ENCODE data around the gene WFIKKN1.

The WFIKKN1 gene

GRCh38 chr16:640614-641013 is 9.8 kb downstream of the WFIKKN1 start:
- Histone ChIP-seq H3K27ac (ENCODE audit: extremely low read depth, low read depth, low read length) (0 out of 2 replicates have a peak overlapping the region, but pooled peaks have one; percentile 5), H3K4me1 (ENCODE audit: control insufficient read depth, insufficient read depth, low read length) (peaks cover 6% of the 10 kb centered on the region; the same call in 1 of the 2 replicates), H3K9me3 (ENCODE audit: control insufficient read depth, insufficient read depth, low read depth, low read length) (no peaks in the 10 kb centered on the region), H3K4me3 (ENCODE audit: low read depth, low read length) (no peak overlapping the region), H3K36me3 (ENCODE audit: control insufficient read depth in 2 of 2, insufficient read depth in 1 of 2, low read length in 2 of 2) (no peaks in the 10 kb centered on the region; a peak in 1 of 3 replicates)
- peak; percentile 92 for TF ChIP-seq GLIS1 (tag by site-specific recombination; IDR thresholded peaks at IDR 0.05)
- no peak for TF ChIP-seq KLF16 (tag by site-specific recombination; IDR thresholded peaks at IDR 0.05)
- POLR2A ChIA-PET, result interaction anchor here (0.7 kb wide), 1 partner anchor 1337 kb away, joined by 4 read pairs; no protein-coding TSS in a partner anchor
- CTCF ChIA-PET, result no interaction called here

DNA sequence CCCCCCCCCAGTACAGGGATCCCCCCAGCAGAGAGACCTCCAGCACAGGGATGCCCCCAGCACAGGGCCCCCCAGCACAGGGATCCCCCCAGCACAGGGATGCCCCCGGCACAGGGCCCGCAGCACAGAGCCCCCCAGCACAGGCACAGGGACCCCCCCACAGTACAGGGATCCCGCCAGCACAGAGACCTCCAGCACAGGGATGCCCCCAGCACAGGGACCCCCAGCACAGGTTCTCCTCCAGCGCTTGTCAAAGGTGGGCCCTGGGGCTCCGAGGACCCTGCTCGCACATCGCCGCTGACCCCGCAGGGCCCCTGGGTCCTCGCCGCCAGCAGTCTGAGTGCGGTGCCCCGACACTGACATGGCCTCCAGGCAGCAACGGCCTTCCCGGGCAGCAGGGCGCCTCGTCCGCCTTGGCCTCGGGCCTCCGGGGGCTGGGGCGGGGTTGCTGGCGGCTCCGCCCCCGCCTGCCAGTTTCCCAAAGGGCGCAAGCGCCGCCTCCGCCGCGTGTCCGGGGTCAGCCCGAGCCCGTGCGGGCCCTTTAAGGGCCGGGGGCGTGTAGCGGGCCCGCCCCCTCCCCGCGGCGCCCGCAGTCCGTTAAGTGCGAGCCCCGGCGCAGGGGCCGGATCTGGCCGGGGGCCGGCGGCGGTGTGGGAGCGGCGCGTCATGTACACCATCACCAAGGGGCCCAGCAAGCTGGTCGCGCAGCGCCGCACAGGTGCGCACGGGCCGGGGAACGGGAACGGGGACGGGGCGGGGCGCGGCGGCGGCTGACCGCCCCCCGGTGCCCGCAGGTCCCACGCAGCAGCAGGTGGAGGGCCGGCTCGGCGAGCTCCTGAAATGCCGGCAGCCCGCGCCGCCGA is 10.8 kb downstream of the WFIKKN1 start, which contains the start of gene MCRIP2:
TSS of gene MCRIP2 (plus strand) at position 503 of the 863 bp plus-strand sequence. CDS start at position 667, 164 bp downstream.
- ChIA-PET POLR2A (no interaction called here), CTCF (no interaction called here)
- Histone ChIP-seq H3K36me3 (ENCODE audit: control insufficient read depth in 2 of 2, insufficient read depth in 1 of 2, low read length in 2 of 2) (no peaks in the 10 kb centered on the region; a peak in 1 of 3 replicates), H3K9me3 (ENCODE audit: control insufficient read depth, insufficient read depth, low read depth, low read length) (no peaks in the 10 kb centered on the region), H3K27ac (ENCODE audit: extremely low read depth, low read depth, low read length) (peak within 1 kb of the TSS; percentile 66; the same call in 1 of the 2 replicates), H3K4me1 (ENCODE audit: control insufficient read depth, insufficient read depth, low read length) (peaks cover 8% of the 10 kb centered on the region; the same call in 1 of the 2 replicates), H3K4me3 (ENCODE audit: low read depth, low read length) (peak within 1 kb of the TSS; percentile 52)
- TF ChIP-seq ZXDB (tag by site-specific recombination; IDR thresholded peaks at IDR 0.05), result peak; percentile 74
- no peak for TF ChIP-seq ZSCAN5A (tag by site-specific recombination; IDR thresholded peaks at IDR 0.05)
- TF ChIP-seq, protein P1, sequence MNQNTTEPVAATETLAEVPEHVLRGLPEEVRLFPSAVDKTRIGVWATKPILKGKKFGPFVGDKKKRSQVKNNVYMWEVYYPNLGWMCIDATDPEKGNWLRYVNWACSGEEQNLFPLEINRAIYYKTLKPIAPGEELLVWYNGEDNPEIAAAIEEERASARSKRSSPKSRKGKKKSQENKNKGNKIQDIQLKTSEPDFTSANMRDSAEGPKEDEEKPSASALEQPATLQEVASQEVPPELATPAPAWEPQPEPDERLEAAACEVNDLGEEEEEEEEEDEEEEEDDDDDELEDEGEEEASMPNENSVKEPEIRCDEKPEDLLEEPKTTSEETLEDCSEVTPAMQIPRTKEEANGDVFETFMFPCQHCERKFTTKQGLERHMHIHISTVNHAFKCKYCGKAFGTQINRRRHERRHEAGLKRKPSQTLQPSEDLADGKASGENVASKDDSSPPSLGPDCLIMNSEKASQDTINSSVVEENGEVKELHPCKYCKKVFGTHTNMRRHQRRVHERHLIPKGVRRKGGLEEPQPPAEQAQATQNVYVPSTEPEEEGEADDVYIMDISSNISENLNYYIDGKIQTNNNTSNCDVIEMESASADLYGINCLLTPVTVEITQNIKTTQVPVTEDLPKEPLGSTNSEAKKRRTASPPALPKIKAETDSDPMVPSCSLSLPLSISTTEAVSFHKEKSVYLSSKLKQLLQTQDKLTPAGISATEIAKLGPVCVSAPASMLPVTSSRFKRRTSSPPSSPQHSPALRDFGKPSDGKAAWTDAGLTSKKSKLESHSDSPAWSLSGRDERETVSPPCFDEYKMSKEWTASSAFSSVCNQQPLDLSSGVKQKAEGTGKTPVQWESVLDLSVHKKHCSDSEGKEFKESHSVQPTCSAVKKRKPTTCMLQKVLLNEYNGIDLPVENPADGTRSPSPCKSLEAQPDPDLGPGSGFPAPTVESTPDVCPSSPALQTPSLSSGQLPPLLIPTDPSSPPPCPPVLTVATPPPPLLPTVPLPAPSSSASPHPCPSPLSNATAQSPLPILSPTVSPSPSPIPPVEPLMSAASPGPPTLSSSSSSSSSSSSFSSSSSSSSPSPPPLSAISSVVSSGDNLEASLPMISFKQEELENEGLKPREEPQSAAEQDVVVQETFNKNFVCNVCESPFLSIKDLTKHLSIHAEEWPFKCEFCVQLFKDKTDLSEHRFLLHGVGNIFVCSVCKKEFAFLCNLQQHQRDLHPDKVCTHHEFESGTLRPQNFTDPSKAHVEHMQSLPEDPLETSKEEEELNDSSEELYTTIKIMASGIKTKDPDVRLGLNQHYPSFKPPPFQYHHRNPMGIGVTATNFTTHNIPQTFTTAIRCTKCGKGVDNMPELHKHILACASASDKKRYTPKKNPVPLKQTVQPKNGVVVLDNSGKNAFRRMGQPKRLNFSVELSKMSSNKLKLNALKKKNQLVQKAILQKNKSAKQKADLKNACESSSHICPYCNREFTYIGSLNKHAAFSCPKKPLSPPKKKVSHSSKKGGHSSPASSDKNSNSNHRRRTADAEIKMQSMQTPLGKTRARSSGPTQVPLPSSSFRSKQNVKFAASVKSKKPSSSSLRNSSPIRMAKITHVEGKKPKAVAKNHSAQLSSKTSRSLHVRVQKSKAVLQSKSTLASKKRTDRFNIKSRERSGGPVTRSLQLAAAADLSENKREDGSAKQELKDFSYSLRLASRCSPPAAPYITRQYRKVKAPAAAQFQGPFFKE (tag by site-specific recombination; IDR thresholded peaks at IDR 0.05; ENCODE audit: borderline replicate concordance), result no peak
- TF ChIP-seq TRIM28 (IDR thresholded peaks at IDR 0.05; ENCODE audit: borderline replicate concordance, low read length), result no peak
- TF ChIP-seq, protein P2, sequence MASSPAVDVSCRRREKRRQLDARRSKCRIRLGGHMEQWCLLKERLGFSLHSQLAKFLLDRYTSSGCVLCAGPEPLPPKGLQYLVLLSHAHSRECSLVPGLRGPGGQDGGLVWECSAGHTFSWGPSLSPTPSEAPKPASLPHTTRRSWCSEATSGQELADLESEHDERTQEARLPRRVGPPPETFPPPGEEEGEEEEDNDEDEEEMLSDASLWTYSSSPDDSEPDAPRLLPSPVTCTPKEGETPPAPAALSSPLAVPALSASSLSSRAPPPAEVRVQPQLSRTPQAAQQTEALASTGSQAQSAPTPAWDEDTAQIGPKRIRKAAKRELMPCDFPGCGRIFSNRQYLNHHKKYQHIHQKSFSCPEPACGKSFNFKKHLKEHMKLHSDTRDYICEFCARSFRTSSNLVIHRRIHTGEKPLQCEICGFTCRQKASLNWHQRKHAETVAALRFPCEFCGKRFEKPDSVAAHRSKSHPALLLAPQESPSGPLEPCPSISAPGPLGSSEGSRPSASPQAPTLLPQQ (tag by site-specific recombination; IDR thresholded peaks at IDR 0.05), result no peak; the same call in 1 of the 2 replicates
- no peak for TF ChIP-seq ZNF558 (tag by site-specific recombination; IDR thresholded peaks at IDR 0.05)
- TF ChIP-seq ZNF366 (tag by site-specific recombination; conservative IDR thresholded peaks at IDR 0.05), result no peak
- no peak for TF ChIP-seq ZNF112 (tag by site-specific recombination; IDR thresholded peaks at IDR 0.05)
- TF ChIP-seq ZNF544 (tag by site-specific recombination; IDR thresholded peaks at IDR 0.05), result no peak
- peak; percentile 40; the same call in 1 of the 2 replicates for TF ChIP-seq EGR2 (tag by site-specific recombination; IDR thresholded peaks at IDR 0.05; ENCODE audit: low read depth)
- TF ChIP-seq SP2 (tag by site-specific recombination; IDR thresholded peaks at IDR 0.05), result peak; percentile 59
- TF ChIP-seq ZNF335 (tag by site-specific recombination; conservative IDR thresholded peaks at IDR 0.05), result peak; percentile 79
- 0 out of 2 replicates have a peak, but pooled peaks have one; percentile 26 for TF ChIP-seq ZNF423 (tag by site-specific recombination; IDR thresholded peaks at IDR 0.05)
- TF ChIP-seq ZNF341 (tag by site-specific recombination; IDR thresholded peaks at IDR 0.05; ENCODE audit: low read depth), result no peak
- TF ChIP-seq KLF10 (tag by site-specific recombination; IDR thresholded peaks at IDR 0.05), result peak; percentile 97
- no peak for TF ChIP-seq ZNF146 (tag by site-specific recombination; IDR thresholded peaks at IDR 0.05)
- peak; percentile 54; the same call in 1 of the 2 replicates for TF ChIP-seq ZNF660 (tag by site-specific recombination; IDR thresholded peaks at IDR 0.05)
- peak; percentile 84 for TF ChIP-seq KLF9 (tag by site-specific recombination; IDR thresholded peaks at IDR 0.05; ENCODE audit: low read depth)
- TF ChIP-seq KLF16 (tag by site-specific recombination; IDR thresholded peaks at IDR 0.05), result no peak
- TF ChIP-seq, protein P3, sequence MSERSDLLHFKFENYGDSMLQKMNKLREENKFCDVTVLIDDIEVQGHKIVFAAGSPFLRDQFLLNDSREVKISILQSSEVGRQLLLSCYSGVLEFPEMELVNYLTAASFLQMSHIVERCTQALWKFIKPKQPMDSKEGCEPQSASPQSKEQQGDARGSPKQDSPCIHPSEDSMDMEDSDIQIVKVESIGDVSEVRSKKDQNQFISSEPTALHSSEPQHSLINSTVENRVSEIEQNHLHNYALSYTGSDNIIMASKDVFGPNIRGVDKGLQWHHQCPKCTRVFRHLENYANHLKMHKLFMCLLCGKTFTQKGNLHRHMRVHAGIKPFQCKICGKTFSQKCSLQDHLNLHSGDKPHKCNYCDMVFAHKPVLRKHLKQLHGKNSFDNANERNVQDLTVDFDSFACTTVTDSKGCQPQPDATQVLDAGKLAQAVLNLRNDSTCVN (tag by site-specific recombination; optimal IDR thresholded peaks at IDR 0.05), result peak; percentile 41
- TF ChIP-seq ZNF664 (tag by site-specific recombination; IDR thresholded peaks at IDR 0.05), result no peak
- no peak for TF ChIP-seq ZNF560 (tag by site-specific recombination; IDR thresholded peaks at IDR 0.05; ENCODE audit: borderline replicate concordance)
- no peak for TF ChIP-seq PRDM1 (tag by site-specific recombination; IDR thresholded peaks at IDR 0.05)
- TF ChIP-seq KLF8 (tag by site-specific recombination; IDR thresholded peaks at IDR 0.05), result peak; percentile 20; the same call in 1 of the 2 replicates

All from HEK293 (cell line).